Suppressor macrophage treated with lipopolysaccharide for 1 hour (primary cell): ENCODE results near the gene CLBA1.
A peak's percentile ranks its signal among the peaks of the same experiment; 100 is the strongest.
"Not testable (repeated sequence)": the region's sequence is repeated elsewhere in the genome, so short reads cannot be mapped to it uniquely, and the experiment has no call there.

Source experiments
- DNase-seq, 3 donors: peaks; one replicate each; pipeline ENCODE4 v3.0.0-alpha.2; 2020 to 2022

Gene CLBA1

DNA sequence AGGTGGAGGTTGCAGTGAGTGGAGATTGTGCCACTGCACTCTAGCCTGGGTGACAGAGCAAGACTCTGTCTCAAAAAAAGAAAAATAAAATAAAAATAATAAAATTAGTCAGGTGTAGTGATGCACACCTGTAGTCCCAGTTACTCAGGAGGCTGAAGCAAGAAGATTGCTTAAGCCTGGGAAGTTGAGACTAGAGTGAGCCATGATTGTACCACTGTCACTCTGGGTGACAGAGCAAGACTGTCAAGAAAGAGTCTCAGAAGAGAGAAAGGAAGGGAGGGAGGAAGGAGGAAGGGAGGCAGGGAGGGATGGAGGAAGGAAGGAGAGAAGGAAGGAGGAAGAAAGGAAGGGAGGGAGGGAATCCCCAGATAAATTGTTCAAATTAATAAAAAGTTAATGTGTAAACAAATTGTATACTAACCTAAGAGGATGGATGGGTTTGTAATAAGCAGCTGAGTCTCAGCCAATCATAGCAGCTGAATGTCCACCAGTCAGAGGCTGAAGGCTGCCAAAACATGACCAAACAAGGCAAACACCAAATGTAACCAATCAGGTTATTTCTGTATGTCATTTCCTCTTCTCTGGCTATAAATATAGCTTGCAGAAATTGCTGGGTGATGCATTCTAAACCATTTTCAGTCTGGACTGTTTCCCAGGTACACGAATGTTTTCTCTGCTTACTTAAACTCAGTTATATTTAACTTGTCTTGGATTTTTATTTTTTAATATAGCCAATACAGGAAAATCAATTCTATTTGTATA, 41.4 kb downstream of the CLBA1 start:
- no peak for DNase-seq

DNA sequence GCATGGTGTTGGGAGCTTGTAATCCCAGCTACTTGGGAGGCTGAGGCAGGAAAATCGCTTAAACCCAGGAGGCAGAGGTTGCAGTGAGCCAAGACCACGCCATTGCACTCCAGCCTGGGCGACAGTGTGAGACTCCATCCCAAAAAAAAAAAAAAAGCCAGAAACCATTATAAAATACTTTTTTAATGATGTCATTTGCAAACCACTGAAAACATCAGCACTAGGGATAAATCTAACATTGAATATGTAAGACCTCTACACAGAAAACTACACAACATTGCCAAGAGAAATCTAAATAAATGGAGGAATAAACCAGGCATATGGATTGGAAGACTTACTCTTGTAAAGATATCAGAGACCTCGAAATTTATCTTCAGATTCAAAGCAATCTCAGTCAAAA, 42.1 kb downstream of the CLBA1 start:
- DNase-seq: not testable (repeated sequence)

DNA sequence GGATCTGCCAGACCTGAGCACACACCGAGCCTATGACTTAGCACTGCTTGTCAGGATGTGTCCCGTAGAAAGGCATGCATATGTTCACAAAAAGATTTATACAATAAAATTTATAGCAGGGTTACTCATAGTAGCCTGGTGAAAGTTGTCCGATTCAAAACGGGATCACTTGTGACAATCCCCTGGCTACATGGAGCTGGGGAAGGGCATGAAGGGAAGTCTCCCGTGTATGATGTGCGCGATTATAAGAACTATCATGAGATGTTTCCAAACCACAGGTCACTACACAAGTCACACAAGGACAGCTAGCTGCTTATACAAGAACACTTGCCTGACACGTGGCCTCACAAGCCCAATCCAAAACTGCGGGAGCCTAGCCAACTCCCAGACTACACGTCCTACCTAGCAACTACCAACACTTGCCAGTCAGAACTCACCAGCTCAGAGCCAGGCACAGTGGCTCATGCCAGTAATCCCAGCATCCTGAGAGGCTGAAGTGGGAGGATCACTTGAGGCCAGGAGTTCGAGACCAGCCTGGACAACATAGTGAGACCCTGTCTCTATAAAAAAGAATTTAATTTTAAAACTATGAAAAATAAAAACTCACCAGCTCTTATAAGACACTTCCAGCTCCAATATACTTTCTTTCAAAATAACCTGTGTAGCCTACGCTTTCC, 42.8 kb downstream of the CLBA1 start:
- no peak for DNase-seq

DNA sequence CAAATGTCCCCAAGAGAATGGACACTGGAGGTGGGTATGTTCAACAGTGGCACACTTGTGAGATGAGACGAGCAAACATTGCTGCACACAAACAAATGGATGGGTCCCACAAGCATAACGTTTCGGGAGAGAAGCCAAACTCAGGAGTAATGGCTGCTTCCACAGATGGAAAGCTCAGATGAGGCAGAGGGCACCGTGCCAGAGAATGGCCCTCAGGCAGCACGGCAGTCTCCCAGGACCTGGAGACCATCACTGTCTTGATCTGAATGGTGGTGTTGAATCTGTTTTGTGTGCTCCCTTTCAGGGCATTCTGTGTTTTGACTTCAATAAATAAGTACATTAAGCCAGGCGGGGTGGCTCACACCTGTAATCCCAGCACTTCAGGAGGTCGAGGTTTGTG, 43.8 kb downstream of the CLBA1 start:
- DNase-seq: no peak

DNA sequence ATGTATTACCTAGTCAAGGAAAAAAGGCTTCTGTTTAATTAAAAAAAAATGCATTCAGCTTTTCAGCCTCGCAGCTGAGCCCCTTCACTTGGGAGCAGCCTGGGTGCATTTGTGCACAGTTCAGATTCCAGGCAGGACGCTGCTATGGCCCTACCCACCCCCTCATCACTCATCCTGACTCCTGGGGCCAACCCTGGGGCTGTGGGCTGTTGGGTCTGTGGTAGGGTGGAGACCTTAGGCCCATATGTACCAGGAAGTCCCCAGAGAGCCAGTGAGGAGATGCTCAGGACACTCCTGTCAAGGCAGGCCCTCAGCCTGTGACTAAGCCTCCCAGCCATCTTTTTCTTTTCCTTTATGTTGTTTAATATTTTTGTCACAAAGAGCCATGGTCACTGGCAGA, 44.6 kb downstream of the CLBA1 start:
- DNase-seq: no peak

DNA sequence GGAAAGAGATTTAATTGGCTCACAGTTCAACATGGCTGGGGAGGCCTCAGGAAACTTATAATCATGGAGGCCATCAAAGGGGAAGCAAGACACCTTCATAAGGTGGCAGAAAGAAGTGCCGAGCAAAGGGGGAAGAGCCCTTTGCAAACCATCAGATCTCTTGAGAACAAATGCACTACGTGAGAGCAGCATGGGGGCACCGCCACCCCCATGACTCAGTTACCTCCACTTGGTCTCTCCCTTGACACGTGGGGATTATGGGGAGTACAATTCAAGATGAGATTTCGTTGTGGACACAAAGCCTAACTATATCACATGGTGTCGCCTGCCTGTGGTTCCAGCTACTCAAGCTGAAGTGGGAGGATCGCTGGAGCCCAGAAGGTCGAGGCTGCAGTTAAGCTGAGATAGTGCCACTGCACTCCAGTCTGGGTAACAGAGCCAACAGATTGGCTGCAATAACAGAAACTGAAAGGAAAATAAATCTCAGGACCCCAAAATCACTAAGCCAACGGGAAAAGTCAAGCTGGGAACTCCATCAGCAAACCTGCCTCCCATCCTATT, 45.3 kb downstream of the CLBA1 start:
- no peak for DNase-seq

DNA sequence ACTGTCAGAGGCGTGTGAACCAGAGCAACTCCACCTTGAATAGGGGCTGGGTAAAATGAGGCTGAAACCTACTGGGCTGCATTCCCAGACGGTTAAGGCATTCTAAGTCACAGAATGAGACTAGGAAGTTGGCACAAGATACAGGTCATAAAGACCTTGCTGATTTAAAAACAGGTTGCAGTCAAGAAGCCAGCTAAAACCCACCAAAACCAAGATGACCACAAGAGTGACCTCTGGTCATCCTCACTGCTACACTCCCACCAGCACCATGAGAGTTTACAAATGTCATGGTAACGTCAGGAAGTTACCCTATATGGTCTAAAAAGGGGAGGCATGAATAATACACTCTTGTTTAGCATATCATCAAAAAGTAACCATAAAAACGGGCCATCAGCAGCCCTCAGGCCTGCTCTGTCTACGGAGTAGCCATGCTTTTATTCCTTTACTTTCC, 46.9 kb downstream of the CLBA1 start:
- DNase-seq: not testable (repeated sequence)

DNA sequence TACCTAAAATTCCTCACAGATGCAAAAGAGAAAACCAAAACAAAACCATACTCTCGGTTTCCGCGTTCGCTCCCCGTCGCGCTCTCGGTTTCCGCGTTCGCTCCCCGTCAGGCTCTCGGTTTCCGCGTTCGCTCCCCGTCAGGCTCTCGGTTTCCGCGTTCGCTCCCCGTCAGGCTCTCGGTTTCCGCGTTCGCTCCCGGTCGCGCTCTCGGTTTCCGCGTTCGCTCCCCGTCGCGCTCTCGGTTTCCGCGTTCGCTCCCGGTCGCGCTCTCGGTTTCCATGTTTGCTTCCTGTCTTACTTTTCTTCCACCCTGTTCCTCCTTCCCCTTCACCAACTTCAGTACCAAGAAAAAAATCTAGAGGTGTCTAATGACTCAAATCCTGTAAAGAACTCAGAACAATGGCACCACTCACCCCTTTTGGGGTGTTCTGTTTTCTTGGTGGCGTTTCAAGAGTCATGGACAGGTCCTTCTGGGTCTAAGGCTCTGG, 47.9 kb downstream of the CLBA1 start:
- DNase-seq: peak in 1 of 3 donors; percentile 31

DNA sequence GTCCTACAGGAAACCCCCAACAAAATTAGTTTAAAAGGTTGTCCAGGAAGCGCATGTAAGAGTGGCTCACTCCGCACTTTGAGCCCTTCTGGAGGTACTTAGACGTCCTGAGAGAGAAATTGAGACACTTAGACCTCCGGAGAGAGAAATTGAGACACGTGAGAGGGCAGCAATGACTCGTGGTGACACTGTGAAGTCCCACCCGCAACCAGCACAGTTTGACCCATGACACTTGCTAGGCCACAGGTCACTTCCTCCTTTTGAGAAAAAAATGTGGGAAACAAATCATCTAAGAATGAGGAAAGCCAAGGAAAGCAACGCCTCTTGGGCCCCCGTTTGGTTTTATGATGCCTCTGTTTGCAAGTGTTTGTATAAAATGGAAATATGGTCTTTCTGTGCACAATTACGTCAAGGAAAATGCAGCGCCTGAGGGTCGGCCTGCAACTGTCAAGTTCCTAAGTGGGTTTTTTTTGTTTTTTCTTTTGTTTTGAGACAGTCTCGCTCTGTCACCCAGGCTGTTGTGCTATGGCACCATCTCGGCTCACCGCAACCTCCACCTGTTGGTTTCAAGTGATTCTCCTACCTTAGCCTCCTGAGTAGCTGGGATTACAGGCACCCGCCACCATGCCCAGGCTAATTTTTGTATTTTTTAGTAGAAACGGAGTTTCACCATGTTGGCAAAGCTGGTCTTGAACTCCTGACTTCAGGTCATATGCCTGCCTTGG, 48.9 kb downstream of the CLBA1 start:
- peak; percentile 77 to 88 (median 86) for DNase-seq

DNA sequence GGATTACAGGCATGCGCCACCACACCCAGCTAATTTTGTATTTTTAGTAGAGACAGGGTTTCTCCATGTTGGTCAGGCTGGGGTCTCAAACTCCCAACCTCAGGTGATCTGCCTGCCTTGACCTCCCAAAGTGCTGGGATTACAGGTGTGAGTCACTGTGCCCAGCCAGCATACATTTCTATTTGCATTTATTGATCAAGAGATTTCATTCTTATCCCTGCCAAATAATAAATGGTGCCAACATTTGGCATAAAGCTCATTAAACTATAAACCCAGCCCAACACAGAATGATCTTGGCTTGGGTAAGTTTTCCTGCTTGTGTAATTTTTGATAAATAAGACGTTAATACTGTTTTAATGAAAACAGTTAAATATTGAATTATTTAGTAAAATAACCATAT, 50.0 kb downstream of the CLBA1 start:
- not testable (repeated sequence) for DNase-seq

DNA sequence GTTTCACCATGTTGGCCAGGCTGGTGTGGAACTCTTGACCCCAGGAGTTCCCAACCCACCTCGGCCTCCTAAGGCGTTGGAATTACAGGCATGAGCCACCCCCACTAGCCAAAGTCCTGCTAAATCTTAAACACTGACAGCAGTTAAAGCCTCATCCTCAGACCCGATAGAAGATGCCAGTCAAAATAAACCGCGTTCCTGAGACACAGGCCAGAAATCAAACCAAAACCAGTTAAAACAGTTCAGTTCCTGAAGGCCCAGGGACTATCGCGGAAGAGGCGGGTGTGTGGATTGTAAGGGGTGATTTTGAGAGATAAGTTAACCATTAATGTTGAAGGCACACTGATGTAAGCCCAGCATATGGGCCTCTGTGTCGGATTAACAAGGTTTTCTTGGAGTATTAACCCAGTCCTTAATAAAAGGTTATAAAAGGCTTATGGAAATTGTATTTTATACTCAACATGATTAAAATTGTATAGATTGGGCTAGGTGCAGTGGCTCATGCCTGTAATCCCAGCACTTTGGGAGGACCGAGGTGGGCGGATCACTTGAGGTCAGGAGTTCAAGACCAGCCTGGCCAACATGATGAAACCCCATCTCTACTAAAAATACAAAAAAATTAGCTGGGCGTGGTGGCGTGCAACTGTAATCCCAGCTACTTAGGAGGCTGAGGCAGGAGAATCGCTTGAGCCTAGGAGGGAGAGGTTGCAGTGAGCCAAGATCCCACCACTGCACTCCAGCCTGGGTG, 54.0 kb downstream of the CLBA1 start:
- DNase-seq: no peak

DNA sequence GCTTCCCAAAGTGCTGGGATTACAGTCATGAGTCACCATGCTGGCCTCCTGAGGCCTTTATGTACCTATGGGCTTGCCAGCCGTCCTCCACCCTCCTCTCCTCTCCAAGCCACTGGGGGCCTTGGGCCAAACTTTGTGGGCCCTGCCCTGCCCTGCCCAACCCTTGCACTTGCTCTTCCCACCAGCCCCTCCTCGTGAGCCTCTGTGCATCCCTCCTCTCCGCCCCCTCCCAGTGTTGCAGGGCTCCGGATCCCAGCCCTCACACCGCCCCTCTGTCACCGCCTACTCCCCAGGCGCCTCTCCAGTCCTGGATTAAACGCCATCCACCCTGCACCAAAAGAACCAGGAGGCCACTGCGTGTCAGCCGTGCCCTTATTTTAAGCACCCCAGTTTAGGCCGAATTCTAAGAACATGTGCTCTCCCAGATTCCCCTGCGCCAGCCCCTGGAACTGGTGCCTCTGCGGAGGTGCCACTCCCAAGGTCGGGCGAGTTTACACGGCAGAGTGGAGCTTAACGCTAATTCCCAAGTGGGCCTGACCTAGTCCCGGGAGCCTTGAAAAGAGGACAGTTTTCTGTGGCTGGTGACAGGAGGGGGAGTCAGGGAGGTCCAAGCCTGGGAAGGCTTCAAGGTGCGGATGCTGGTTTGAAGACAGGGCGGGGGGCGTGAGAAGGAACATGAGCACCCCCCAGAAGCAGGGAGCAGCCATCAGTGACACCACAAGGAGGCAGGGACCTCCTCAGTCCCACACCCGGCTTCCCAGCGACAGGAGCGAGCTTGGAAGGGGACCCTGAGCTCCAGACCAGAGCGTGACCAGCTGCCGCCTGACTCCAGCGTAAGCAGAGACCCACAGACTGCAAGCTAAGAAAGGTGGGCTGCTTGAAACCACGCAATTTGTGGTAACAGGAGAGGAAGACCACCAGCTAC, 56.5 kb downstream of the CLBA1 start:
- DNase-seq: no peak

DNA sequence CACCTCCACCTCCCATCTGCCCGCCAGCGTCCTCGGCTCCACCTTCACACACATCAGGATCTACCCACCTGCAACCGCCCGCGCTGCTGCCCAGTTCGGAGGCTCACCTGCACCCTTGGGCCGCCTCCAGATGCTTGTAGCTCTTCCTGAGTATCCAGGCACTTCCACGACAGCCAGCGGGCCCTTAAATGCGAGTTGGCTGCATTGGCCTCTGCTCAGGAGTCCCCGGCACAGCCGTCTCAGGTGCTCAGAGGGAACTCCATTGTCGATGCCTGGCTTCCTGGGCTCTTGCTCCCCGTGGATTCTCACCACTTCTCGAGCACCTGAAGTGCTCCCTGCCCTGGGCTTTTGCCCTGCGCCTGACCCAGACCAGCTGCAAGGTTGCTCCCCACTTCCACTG, 57.2 kb downstream of the CLBA1 start:
- no peak for DNase-seq

DNA sequence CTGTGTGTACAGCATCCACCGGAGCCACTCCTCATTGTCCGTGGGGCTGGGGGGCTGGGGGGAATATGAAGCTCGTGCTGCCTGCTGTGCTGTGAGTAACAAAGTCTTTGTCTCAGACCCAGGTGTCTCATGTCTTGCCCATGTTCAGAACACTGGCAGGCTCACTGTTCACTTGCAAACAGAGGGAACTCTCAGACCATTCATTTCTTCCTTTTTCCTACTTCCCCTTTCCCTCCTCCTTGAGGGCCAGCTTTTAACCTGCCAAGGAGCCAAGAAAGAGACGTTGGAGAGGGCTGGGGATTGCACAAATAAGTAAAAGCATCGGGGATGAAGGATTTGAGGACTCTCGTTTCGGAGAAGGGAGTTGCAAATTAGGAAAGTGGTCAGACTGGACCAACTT, 58.1 kb downstream of the CLBA1 start:
- DNase-seq: peak in 1 of 3 donors; percentile 55
